ENCODE measurements around the gene KCNQ4. TPM values are rescaled to one million over a fixed set of nuclear protein-coding genes. Genes with fewer than 3 reads are reported as not detected.
A peak's percentile ranks its signal among the peaks of the same experiment; 100 is the strongest.

Gene KCNQ4
- total and polyA plus RNA-seq, 2 of the 13 experiments (the other 11 are each of a cell fraction or from before 2014, with no cell fraction given) = 0.02 to 0.09 TPM

- TF ChIP-seq ZNF773 (CRISPR knock-in tag; IDR thresholded peaks at IDR 0.05; ENCODE audit: borderline replicate concordance) (no peak), ELK4 (CRISPR knock-in tag; IDR thresholded peaks at IDR 0.05; ENCODE audit: borderline replicate concordance) (no peak), SIN3A (IDR thresholded peaks at IDR 0.05; ENCODE audit: borderline replicate concordance, low read depth, low read length) (no peak), POLR2A (IDR thresholded peaks at IDR 0.05; ENCODE audit: insufficient read depth in 1 of 2, low read depth in 2 of 2, low read length in 2 of 2) (no peak), ZUFSP (CRISPR knock-in tag; IDR thresholded peaks at IDR 0.05; ENCODE audit: borderline replicate concordance) (no peak), FOXK2 (IDR thresholded peaks at IDR 0.05) (no peak), SALL2 (CRISPR knock-in tag; IDR thresholded peaks at IDR 0.05) (no peak), ZBTB37 (CRISPR knock-in tag; IDR thresholded peaks at IDR 0.05) (no peak)
These were observed 34.2 kb downstream of the KCNQ4 start (continued) for GRCh38 chr1:40817791-40818263.

- Histone ChIP-seq H4K20me1 (ENCODE audit: insufficient read depth, low read length) (no peaks in the 10 kb centered on the region), H3K4me1 (ENCODE audit: insufficient read depth, low read length) (peaks cover 8% of the 10 kb centered on the region), H3K27me3 (ENCODE audit: control insufficient read depth in 1 of 2, insufficient read depth in 2 of 2, low read length in 2 of 2) (peaks cover 0 to 8% of the 10 kb centered on the region in 2 experiments; a peak in 3 of 5 replicates), H3K4me2 (ENCODE audit: low read depth, low read length) (no peak overlapping the region), H3K9ac (ENCODE audit: insufficient read depth, low read depth, low read length) (no peak overlapping the region), H3K79me2 (ENCODE audit: insufficient read depth, low read length) (no peaks in the 10 kb centered on the region), H3K36me3 (replicated peaks in 1 of 2; ENCODE audit: control insufficient read depth in 1 of 2, insufficient read depth in 2 of 2, low read length in 2 of 2) (no peaks in the 10 kb centered on the region), H3K9me3 (ENCODE audit: low read length) (no peaks in the 10 kb centered on the region), H2AFZ (ENCODE audit: low read length) (no peak overlapping the region), H3K27ac (ENCODE audit: extremely low read length, insufficient read depth, low read length) (no peak overlapping the region), H3K4me3 (replicated peaks in 1 of 3; ENCODE audit: insufficient read depth in 1 of 3, low read depth in 2 of 3, low read length in 3 of 3) (no peak overlapping the region)
- ATAC-seq (no peak), DNase-seq (ENCODE audit: low spot score) (no peak), FAIRE-seq (no peak)
- TF ChIP-seq TERF1 (CRISPR knock-in tag; IDR thresholded peaks at IDR 0.05) (no peak), ZBTB33 (CRISPR knock-in tag; IDR thresholded peaks at IDR 0.05) (0 out of 2 replicates have a peak, but pooled peaks have one; percentile 14)
- BruUV-seq (replicated peaks) = no TSS peak
- in situ Hi-C loops (cut with HindIII; ENCODE audit: extremely low pct_ligation_motif_present, low pct_unique_long_range_greater_than_20kb) = no loop called here
- intact Hi-C loops (cut with micrococcal nuclease; ENCODE audit: unreplicated experiment) = no loop called here
- ChIA-PET CTCF (ENCODE audit: low intra/inter-chr PET ratio, low total read pairs) (no interaction called here), POLR2A (no interaction called here)
- WGBS (ENCODE audit: low lambda C conversion rate) = 83% methylated on average over 55 of the region's 59 CpGs
These were observed 34.8 kb downstream of the KCNQ4 start for GRCh38 chr1:40818264-40818961.

All from HepG2 (cell line).